Panc1 (cell line): ENCODE results near the gene ZCCHC7. TPM values are rescaled to one million over a fixed set of nuclear protein-coding genes. Genes with fewer than 3 reads are reported as not detected.
"Not testable (repeated sequence)": the region's sequence is repeated elsewhere in the genome, so short reads cannot be mapped to it uniquely, and the experiment has no call there.

Experiments
- ATAC-seq: fragments of 200-7000 bp; cut with Tn5 transposase; 2 replicates; pipeline ENCODE4 v1.9.1; 2020; ENCODE audit warnings: mild to moderate bottlenecking, moderate library complexity
- BruUV-seq: library from RNA; stranded (reverse); fragments of 400-500 nt; replicated peaks from 2 replicates; lab custom pipeline; 2021; lab: Mats Ljungman, UMichigan
- CTCF ChIA-PET: fragments of 300-600 bp; sonication (Branson Sonifier 250); formaldehyde crosslinking; loops from one replicate; lab custom pipeline; 2022; ENCODE audit warnings: antibody characterized with exemption; lab: Charles Lee
- POLR2A ChIA-PET: fragments of 300-600 bp; sonication (Branson Sonifier 250); formaldehyde crosslinking; loops from one replicate; lab custom pipeline; 2022; ENCODE audit warnings: antibody characterized with exemption; lab: Charles Lee
- DNase-seq: peaks from one replicate; pipeline ENCODE4 v3.0.0-alpha.2; 2010; ENCODE audit warnings: low read depth, low spot score
- H3K27ac ChIP-seq: 2 replicates; pipeline ENCODE4 v1.5.1; 2011; ENCODE audit warnings: mild to moderate bottlenecking, low read length, inconsistent platforms
- H3K27me3 ChIP-seq: fragments of 200-500 bp; sonication (Bioruptor generic); 2 replicates; pipeline ENCODE4 v1.6.0; 2014; ENCODE audit warnings: low read length, inconsistent platforms; ENCODE audit not compliant: control insufficient read depth, insufficient read depth
- H3K36me3 ChIP-seq: fragments of 200-500 bp; sonication (Bioruptor generic); 2 replicates; pipeline ENCODE4 v1.5.1; 2014; ENCODE audit warnings: inconsistent platforms, mild to moderate bottlenecking, low read length, moderate library complexity; ENCODE audit not compliant: control insufficient read depth, insufficient read depth
- H3K4me1 ChIP-seq: 2 replicates; pipeline ENCODE4 v1.5.1; 2011; ENCODE audit warnings: inconsistent platforms, mild to moderate bottlenecking, low read length, moderate library complexity; ENCODE audit not compliant: control insufficient read depth, insufficient read depth
- H3K4me3 ChIP-seq, 2 experiments: 2 replicates each; pipeline ENCODE4 v1.5.1; 2011 to 2012; ENCODE audit warnings: low read depth in 2 of 2, low read length in 2 of 2, mild to moderate bottlenecking in 2 of 2, inconsistent platforms in 1 of 2, moderate library complexity in 1 of 2
- H3K9me3 ChIP-seq: fragments of 200-500 bp; sonication (Bioruptor generic); 2 replicates; pipeline ENCODE4 v1.5.1; 2014; ENCODE audit warnings: low read depth, mild to moderate bottlenecking, inconsistent platforms, low read length, moderate library complexity; ENCODE audit not compliant: control insufficient read depth, insufficient read depth
- POLR2AphosphoS5 ChIP-seq: IDR thresholded peaks from 2 replicates; pipeline ENCODE4 v1.6.1; 2012; ENCODE audit warnings: mild to moderate bottlenecking, low read depth, low read length, moderate library complexity
- SIN3A ChIP-seq: IDR thresholded peaks from 2 replicates; pipeline ENCODE4 v1.6.1; 2012; ENCODE audit warnings: low read depth, mild to moderate bottlenecking, low read length, moderate library complexity, borderline replicate concordance; ENCODE audit not compliant: insufficient read depth
- TCF7L2 ChIP-seq: IDR thresholded peaks from 2 replicates; pipeline ENCODE4 v1.6.1; 2011; ENCODE audit warnings: mild to moderate bottlenecking, low read depth, low read length, inconsistent platforms
- in situ Hi-C: cut with HindIII; loops from 2 replicates; pipeline ENCODE4 v1.10.0; 2016; ENCODE audit warnings: low sequenced_read_pairs, low pct_unique_long_range_greater_than_20kb
- intact Hi-C: fragments of 100-400 bp; cut with micrococcal nuclease; formaldehyde crosslinking; loops from one replicate; pipeline ENCODE4 v1.10.0; 2022; ENCODE audit not compliant: unreplicated experiment
- total RNA-seq: library from RNA; stranded (reverse); gene quantifications from one replicate; pipeline ENCODE4 v1.2.1, GENCODE V29; 2021; ENCODE audit not compliant: unreplicated experiment
- TF ChIP-seq, protein P1 (sequence below), 2 experiments: IDR thresholded peaks; 2 replicates each; pipeline ENCODE4 v1.6.1; 2011 to 2012; ENCODE audit warnings: low read depth in 2 of 2, control low read depth in 1 of 2, low read length in 1 of 2, mild to moderate bottlenecking in 1 of 2, moderate library complexity in 1 of 2; ENCODE audit not compliant: insufficient read depth in 1 of 2
- TF ChIP-seq, protein P2 (sequence below): fragments of 450-650 bp; IDR thresholded peaks from 2 replicates; pipeline ENCODE4 v1.5.1; 2017; ENCODE audit warnings: mild to moderate bottlenecking

ZCCHC7 gene
- total RNA-seq, 1 experiment from 2014 or later = 43.7 TPM

DNA sequence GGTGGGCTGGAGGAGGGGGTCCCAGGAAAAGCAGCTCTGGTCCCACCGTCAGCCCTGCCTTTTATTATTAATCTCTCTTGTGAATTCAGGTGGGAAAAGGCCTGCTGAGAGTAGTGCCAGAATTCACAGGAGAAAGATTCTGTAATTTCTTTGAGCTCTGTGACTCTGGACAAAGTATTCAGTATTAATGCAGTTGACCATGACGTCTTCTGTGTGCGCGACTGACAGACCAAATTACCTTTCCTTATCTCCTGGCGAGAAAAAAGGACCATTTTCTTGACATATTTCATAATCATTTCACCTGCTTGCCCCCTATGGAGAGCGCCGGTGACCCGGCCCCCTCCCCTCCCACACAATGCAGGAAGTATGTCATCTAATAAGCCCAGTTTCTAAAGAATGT, 275.3 kb downstream of the ZCCHC7 start:
- no peak overlapping the region for H3K27ac ChIP-seq
- TF ChIP-seq, protein P1, sequence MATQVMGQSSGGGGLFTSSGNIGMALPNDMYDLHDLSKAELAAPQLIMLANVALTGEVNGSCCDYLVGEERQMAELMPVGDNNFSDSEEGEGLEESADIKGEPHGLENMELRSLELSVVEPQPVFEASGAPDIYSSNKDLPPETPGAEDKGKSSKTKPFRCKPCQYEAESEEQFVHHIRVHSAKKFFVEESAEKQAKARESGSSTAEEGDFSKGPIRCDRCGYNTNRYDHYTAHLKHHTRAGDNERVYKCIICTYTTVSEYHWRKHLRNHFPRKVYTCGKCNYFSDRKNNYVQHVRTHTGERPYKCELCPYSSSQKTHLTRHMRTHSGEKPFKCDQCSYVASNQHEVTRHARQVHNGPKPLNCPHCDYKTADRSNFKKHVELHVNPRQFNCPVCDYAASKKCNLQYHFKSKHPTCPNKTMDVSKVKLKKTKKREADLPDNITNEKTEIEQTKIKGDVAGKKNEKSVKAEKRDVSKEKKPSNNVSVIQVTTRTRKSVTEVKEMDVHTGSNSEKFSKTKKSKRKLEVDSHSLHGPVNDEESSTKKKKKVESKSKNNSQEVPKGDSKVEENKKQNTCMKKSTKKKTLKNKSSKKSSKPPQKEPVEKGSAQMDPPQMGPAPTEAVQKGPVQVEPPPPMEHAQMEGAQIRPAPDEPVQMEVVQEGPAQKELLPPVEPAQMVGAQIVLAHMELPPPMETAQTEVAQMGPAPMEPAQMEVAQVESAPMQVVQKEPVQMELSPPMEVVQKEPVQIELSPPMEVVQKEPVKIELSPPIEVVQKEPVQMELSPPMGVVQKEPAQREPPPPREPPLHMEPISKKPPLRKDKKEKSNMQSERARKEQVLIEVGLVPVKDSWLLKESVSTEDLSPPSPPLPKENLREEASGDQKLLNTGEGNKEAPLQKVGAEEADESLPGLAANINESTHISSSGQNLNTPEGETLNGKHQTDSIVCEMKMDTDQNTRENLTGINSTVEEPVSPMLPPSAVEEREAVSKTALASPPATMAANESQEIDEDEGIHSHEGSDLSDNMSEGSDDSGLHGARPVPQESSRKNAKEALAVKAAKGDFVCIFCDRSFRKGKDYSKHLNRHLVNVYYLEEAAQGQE (IDR thresholded peaks at IDR 0.05; ENCODE audit: insufficient read depth in 1 of 2, low read depth in 2 of 2, low read length in 1 of 2) = no peak
- TF ChIP-seq, protein P2, sequence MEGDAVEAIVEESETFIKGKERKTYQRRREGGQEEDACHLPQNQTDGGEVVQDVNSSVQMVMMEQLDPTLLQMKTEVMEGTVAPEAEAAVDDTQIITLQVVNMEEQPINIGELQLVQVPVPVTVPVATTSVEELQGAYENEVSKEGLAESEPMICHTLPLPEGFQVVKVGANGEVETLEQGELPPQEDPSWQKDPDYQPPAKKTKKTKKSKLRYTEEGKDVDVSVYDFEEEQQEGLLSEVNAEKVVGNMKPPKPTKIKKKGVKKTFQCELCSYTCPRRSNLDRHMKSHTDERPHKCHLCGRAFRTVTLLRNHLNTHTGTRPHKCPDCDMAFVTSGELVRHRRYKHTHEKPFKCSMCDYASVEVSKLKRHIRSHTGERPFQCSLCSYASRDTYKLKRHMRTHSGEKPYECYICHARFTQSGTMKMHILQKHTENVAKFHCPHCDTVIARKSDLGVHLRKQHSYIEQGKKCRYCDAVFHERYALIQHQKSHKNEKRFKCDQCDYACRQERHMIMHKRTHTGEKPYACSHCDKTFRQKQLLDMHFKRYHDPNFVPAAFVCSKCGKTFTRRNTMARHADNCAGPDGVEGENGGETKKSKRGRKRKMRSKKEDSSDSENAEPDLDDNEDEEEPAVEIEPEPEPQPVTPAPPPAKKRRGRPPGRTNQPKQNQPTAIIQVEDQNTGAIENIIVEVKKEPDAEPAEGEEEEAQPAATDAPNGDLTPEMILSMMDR = no peak
- TF ChIP-seq TCF7L2 = no peak
- no peak for TF ChIP-seq SIN3A
- no peak for TF ChIP-seq POLR2AphosphoS5
- no peaks in the 10 kb centered on the region for H3K36me3 ChIP-seq
- no peaks in the 10 kb centered on the region for H3K9me3 ChIP-seq
- peaks cover 3% of the 10 kb centered on the region; the same call in 1 of the 2 replicates for H3K4me1 ChIP-seq
- BruUV-seq = no TSS peak
- ChIA-PET CTCF (interaction anchor here (0.7 kb wide), 1 partner anchor 529 kb away, joined by 12 read pairs; no protein-coding TSS in a partner anchor), POLR2A (no interaction called here)
- DNase-seq (no peak), ATAC-seq (0 out of 2 replicates have a peak, but pooled peaks have one; percentile 17)
- in situ Hi-C loops = no loop called here
- H3K4me3 ChIP-seq = no peak overlapping the region
- no peaks in the 10 kb centered on the region; the same call in 1 of the 2 replicates for H3K27me3 ChIP-seq
- intact Hi-C loops = loop anchor here (10.0 kb wide), 1 partner anchor 521 kb away; no protein-coding TSS in a partner anchor

- H3K9me3 ChIP-seq, in situ Hi-C loops, ATAC-seq, BruUV-seq, CTCF ChIA-PET, H3K36me3 ChIP-seq, DNase-seq, H3K27ac ChIP-seq, POLR2A ChIA-PET, H3K4me3 ChIP-seq, H3K4me1 ChIP-seq, H3K27me3 ChIP-seq: not testable (repeated sequence)
- intact Hi-C loops = loop anchor here (10.0 kb wide), 1 partner anchor 523 kb away; no protein-coding TSS in a partner anchor
Measured at GRCh38 chr9:37397948-37398347, 277.6 kb downstream of the ZCCHC7 start.

GRCh38 chr9:37398464-37399025, 278.2 kb downstream of the ZCCHC7 start:
- CTCF ChIA-PET = no interaction called here
- BruUV-seq = no TSS peak
- peaks cover 3% of the 10 kb centered on the region; the same call in 1 of the 2 replicates for H3K4me1 ChIP-seq
- H3K27ac ChIP-seq = no peak overlapping the region
- no peaks in the 10 kb centered on the region for H3K36me3 ChIP-seq
- DNase-seq (no peak), ATAC-seq (no peak)
- intact Hi-C loops (loop anchor here (10.0 kb wide), 1 partner anchor 524 kb away; no protein-coding TSS in a partner anchor), in situ Hi-C loops (no loop called here)
- H3K9me3 ChIP-seq = no peaks in the 10 kb centered on the region
- H3K27me3 ChIP-seq = no peaks in the 10 kb centered on the region; the same call in 1 of the 2 replicates
- TF ChIP-seq, protein P2 = no peak
- no peak for TF ChIP-seq TCF7L2
- TF ChIP-seq, protein P1 (IDR thresholded peaks at IDR 0.05; ENCODE audit: insufficient read depth in 1 of 2, low read depth in 2 of 2, low read length in 1 of 2) = no peak
- no peak for TF ChIP-seq SIN3A
- no peak for TF ChIP-seq POLR2AphosphoS5
- POLR2A ChIA-PET = no interaction called here
- H3K4me3 ChIP-seq = no peak overlapping the region
